Liver (tissue), 9 donors: ENCODE measurements around the gene JMJD6. TPM values are rescaled to one million over a fixed set of nuclear protein-coding genes. Genes with fewer than 3 reads are reported as not detected.
A peak's percentile ranks its signal among the peaks of the same experiment; 100 is the strongest.

Experiments
- DNase-seq: peaks from one replicate; pipeline ENCODE4 v3.0.0-alpha.2; 2017; ENCODE audit warnings: low spot score
- H3K27ac ChIP-seq, 2 donors: one replicate each; pipeline ENCODE4 v1.7.0; 2013; ENCODE audit warnings: inconsistent platforms in 2 of 2, low read length in 2 of 2, control low read depth in 1 of 2, low read depth in 1 of 2, mild to moderate bottlenecking in 1 of 2
- H3K27me3 ChIP-seq, 4 donors: one replicate each; pipeline versions ENCODE4 v1.6.1 to v1.7.0; 2013; ENCODE audit warnings: low read length in 3 of 4, inconsistent platforms in 1 of 4, mild to moderate bottlenecking in 1 of 4, moderate library complexity in 1 of 4; ENCODE audit not compliant: control insufficient read depth in 4 of 4, insufficient read depth in 4 of 4
- H3K36me3 ChIP-seq, 4 donors: one replicate each; pipeline versions ENCODE4 v1.6.1 to v1.7.0; 2013; ENCODE audit warnings: low read length in 3 of 4, mild to moderate bottlenecking in 3 of 4, low read depth in 1 of 4, moderate library complexity in 1 of 4; ENCODE audit not compliant: control insufficient read depth in 4 of 4, insufficient read depth in 3 of 4
- H3K4me1 ChIP-seq, 4 donors: one replicate each; pipeline versions ENCODE4 v1.6.1 to v1.7.0; 2013; ENCODE audit warnings: low read length in 3 of 4, mild to moderate bottlenecking in 3 of 4, moderate library complexity in 1 of 4; ENCODE audit not compliant: control insufficient read depth in 4 of 4, insufficient read depth in 4 of 4
- H3K4me3 ChIP-seq, 3 donors: one replicate each; pipeline versions ENCODE4 v1.6.1 to v1.7.0; 2013; ENCODE audit warnings: low read length in 3 of 3, control low read depth in 1 of 3, low read depth in 1 of 3, mild to moderate bottlenecking in 1 of 3
- H3K9ac ChIP-seq, 2 donors: one replicate each; pipeline ENCODE4 v1.7.0; 2013; ENCODE audit warnings: low read length in 2 of 2, mild to moderate bottlenecking in 2 of 2, moderate library complexity in 2 of 2, control low read depth in 1 of 2, low read depth in 1 of 2
- H3K9me3 ChIP-seq, 4 donors: one replicate each; pipeline versions ENCODE4 v1.6.1 to v1.7.0; 2013; ENCODE audit warnings: low read length in 3 of 4; ENCODE audit not compliant: control insufficient read depth in 4 of 4
- CTCF ChIP-seq: fragments of 150-350 bp; IDR thresholded peaks from 2 replicates; pipeline ENCODE4 v1.5.1; 2017; ENCODE audit warnings: improper control_type of control experiment, low read depth, low read length; ENCODE audit not compliant: missing input control
- FOXA1 ChIP-seq: IDR thresholded peaks from 2 replicates; pipeline ENCODE4 v1.6.1; 2016; ENCODE audit warnings: antibody characterized with exemption
- FOXA2 ChIP-seq: IDR thresholded peaks from 2 replicates; pipeline ENCODE4 v1.6.1; 2016; ENCODE audit warnings: antibody characterized with exemption
- HNF4A ChIP-seq, 2 donors: conservative IDR thresholded peaks; 2 replicates each; pipeline ENCODE4 v1.6.1; 2016; ENCODE audit warnings: antibody characterized with exemption in 2 of 2, mild to moderate bottlenecking in 2 of 2
- HNF4G ChIP-seq: IDR thresholded peaks from 2 replicates; pipeline ENCODE4 v1.6.1; 2016; ENCODE audit warnings: antibody characterized with exemption
- JUND ChIP-seq, 2 donors: IDR thresholded peaks; 2 replicates each; pipeline ENCODE4 v1.6.1; 2016; ENCODE audit warnings: antibody characterized with exemption in 2 of 2
- NR2F2 ChIP-seq: IDR thresholded peaks from 2 replicates; pipeline ENCODE4 v1.6.1; 2016; ENCODE audit warnings: antibody characterized with exemption
- RAD21 ChIP-seq, 2 donors: IDR thresholded peaks; 2 replicates each; pipeline ENCODE4 v1.6.1; 2016; ENCODE audit warnings: antibody characterized with exemption in 2 of 2, mild to moderate bottlenecking in 2 of 2
- SP1 ChIP-seq: IDR thresholded peaks from 2 replicates; pipeline ENCODE4 v1.6.1; 2018; ENCODE audit warnings: antibody characterized with exemption, mild to moderate bottlenecking
- TAF1 ChIP-seq: conservative IDR thresholded peaks from 2 replicates; pipeline ENCODE4 v1.6.1; 2016; ENCODE audit warnings: antibody characterized with exemption, mild to moderate bottlenecking
- YY1 ChIP-seq: IDR thresholded peaks from 2 replicates; pipeline ENCODE4 v1.6.1; 2016; ENCODE audit warnings: antibody characterized with exemption, mild to moderate bottlenecking
- WGBS: extraction: QIAGEN DNeasy Blood & Tissue Kit; methylation state at CpG from one replicate; pipeline ENCODE4 v1.1.7; 2013; 5-methylcytosine and 5-hydroxymethylcytosine counted together
- polyA plus RNA-seq, 2 donors: library from polyadenylated mRNA; stranded (reverse) in 1 of 2; unstranded in 1 of 2; fragments of 200-250 nt in 1 of 2; fragments of >200 nt in 1 of 2; fragmentation: Nextera tagmentation in 1 of 2; extraction: Ambion mirVana in 1 of 2; gene quantifications; one replicate each; pipeline versions ENCODE4 v1.2.1 to v1.2.3, GENCODE V29; 2013 to 2015
- total RNA-seq, 2 donors: library from RNA; depleted of rRNA; stranded (reverse); fragments of >200 nt; gene quantifications; one replicate each; pipeline ENCODE4 v1.2.3, GENCODE V29; 2014
- TF ChIP-seq, protein P1 (sequence below): IDR thresholded peaks from 2 replicates; pipeline ENCODE4 v1.6.1; 2016; ENCODE audit warnings: antibody characterized with exemption, mild to moderate bottlenecking
- TF ChIP-seq, protein P2 (sequence below): IDR thresholded peaks from 2 replicates; pipeline ENCODE4 v1.6.1; 2016; ENCODE audit warnings: antibody characterized with exemption
- donor health status: healthy.
- donor health status: healthy.
- donor health status: healthy.
- donor health status: healthy.
- donor health status: healthy.

Gene JMJD6
- total and polyA plus RNA-seq, 4 donors: 9.9 to 16.1 (median 11.2) TPM

GRCh38 chr17:76716146-76716838 is 10.1 kb downstream of the JMJD6 start:
- DNase-seq: peak; percentile 82
- Histone ChIP-seq H3K27ac (peak overlapping the region; percentile 33 to 58), H3K4me3 (no peak overlapping the region), H3K27me3 (no peaks in the 10 kb centered on the region), H3K9ac (no peak overlapping the region), H3K36me3 (peaks cover 11 to 58% (median 50%) of the 10 kb centered on the region in 4 donors), H3K9me3 (no peaks in the 10 kb centered on the region), H3K4me1 (peaks cover 0 to 12% (median 4%) of the 10 kb centered on the region in 4 donors)
- no peak for TF ChIP-seq NR2F2
- TF ChIP-seq, protein P1, sequence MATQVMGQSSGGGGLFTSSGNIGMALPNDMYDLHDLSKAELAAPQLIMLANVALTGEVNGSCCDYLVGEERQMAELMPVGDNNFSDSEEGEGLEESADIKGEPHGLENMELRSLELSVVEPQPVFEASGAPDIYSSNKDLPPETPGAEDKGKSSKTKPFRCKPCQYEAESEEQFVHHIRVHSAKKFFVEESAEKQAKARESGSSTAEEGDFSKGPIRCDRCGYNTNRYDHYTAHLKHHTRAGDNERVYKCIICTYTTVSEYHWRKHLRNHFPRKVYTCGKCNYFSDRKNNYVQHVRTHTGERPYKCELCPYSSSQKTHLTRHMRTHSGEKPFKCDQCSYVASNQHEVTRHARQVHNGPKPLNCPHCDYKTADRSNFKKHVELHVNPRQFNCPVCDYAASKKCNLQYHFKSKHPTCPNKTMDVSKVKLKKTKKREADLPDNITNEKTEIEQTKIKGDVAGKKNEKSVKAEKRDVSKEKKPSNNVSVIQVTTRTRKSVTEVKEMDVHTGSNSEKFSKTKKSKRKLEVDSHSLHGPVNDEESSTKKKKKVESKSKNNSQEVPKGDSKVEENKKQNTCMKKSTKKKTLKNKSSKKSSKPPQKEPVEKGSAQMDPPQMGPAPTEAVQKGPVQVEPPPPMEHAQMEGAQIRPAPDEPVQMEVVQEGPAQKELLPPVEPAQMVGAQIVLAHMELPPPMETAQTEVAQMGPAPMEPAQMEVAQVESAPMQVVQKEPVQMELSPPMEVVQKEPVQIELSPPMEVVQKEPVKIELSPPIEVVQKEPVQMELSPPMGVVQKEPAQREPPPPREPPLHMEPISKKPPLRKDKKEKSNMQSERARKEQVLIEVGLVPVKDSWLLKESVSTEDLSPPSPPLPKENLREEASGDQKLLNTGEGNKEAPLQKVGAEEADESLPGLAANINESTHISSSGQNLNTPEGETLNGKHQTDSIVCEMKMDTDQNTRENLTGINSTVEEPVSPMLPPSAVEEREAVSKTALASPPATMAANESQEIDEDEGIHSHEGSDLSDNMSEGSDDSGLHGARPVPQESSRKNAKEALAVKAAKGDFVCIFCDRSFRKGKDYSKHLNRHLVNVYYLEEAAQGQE: no peak
- peak; percentile 11 to 37 for TF ChIP-seq HNF4A (conservative IDR thresholded peaks at IDR 0.05)
- TF ChIP-seq SP1: no peak
- 77% methylated on average over 13 of the region's 13 CpGs for whole genome bisulfite sequencing

GRCh38 chr17:76715496-76715830 is 10.9 kb downstream of the JMJD6 start:
- WGBS: 93% methylated on average over 2 of the region's 2 CpGs
- peak overlapping the region; percentile 22 to 58 for H3K27ac ChIP-seq
- H3K9ac ChIP-seq: no peak overlapping the region
- TF ChIP-seq FOXA2: no peak
- TF ChIP-seq, protein P2, sequence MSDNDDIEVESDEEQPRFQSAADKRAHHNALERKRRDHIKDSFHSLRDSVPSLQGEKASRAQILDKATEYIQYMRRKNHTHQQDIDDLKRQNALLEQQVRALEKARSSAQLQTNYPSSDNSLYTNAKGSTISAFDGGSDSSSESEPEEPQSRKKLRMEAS: no peak
- TF ChIP-seq SP1: no peak
- TF ChIP-seq NR2F2: no peak
- TF ChIP-seq TAF1: no peak
- TF ChIP-seq FOXA1: no peak
- no peak for TF ChIP-seq HNF4G
- TF ChIP-seq JUND (IDR thresholded peaks at IDR 0.05): no peak
- no peak for TF ChIP-seq RAD21 (IDR thresholded peaks at IDR 0.05)
- H3K4me1 ChIP-seq: peaks cover 0 to 16% (median 8%) of the 10 kb centered on the region in 4 donors
- H3K36me3 ChIP-seq: peaks cover 10 to 50% (median 42%) of the 10 kb centered on the region in 4 donors
- H3K27me3 ChIP-seq: no peaks in the 10 kb centered on the region
- H3K9me3 ChIP-seq: no peaks in the 10 kb centered on the region
- no peak for DNase-seq
- H3K4me3 ChIP-seq: no peak overlapping the region

GRCh38 chr17:76714822-76715495 is 11.4 kb downstream of the JMJD6 start:
- no peaks in the 10 kb centered on the region for H3K9me3 ChIP-seq
- 26% methylated on average over 4 of the region's 4 CpGs for WGBS
- peaks cover 9 to 45% (median 37%) of the 10 kb centered on the region in 4 donors for H3K36me3 ChIP-seq
- H3K4me1 ChIP-seq: peaks cover 0 to 16% (median 9%) of the 10 kb centered on the region in 4 donors
- peak; percentile 89 for DNase-seq
- H3K27me3 ChIP-seq: no peaks in the 10 kb centered on the region
- peak overlapping the region; percentile 22 to 58 for H3K27ac ChIP-seq
- TF ChIP-seq CTCF: peak; percentile 60
- peak; percentile 81 to 83 for TF ChIP-seq RAD21 (IDR thresholded peaks at IDR 0.05)
- no peak for TF ChIP-seq YY1
- H3K4me3 ChIP-seq: no peak overlapping the region
- no peak overlapping the region for H3K9ac ChIP-seq
